Measurements from ENCODE around the gene TMEM131. TPM values are rescaled to one million over a fixed set of nuclear protein-coding genes. Genes with fewer than 3 reads are reported as not detected.

Gene TMEM131
- total and polyA plus RNA-seq, 2 of the 8 experiments (the other 6 are each of a cell fraction or from before 2014, with no cell fraction given): 9.7 to 22.9 TPM

DNA sequence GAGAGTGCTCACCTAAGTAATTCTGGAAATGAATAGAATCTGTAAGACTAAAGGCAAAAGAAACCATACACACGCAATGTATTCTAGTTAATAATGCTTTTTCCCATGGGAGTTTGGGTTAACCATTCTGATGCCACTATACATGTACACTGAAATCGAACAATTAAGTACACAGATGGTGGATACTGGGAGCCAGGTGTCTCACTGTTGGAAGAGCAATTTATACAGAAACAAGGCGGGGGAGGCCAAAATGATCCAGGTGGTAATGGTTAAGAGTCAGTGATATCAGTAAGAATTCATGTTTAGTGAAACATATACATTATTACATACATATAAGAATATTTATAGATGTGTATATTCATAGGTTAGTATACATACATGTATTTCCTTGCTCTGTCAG, 67.2 kb downstream of the TMEM131 start (continued):
- TF ChIP-seq CHD7 (IDR thresholded peaks at IDR 0.05; ENCODE audit: insufficient replicate concordance, low read length) (no peak), SP1 (IDR thresholded peaks at IDR 0.05; ENCODE audit: low read depth, low read length) (no peak), HDAC2 (IDR thresholded peaks at IDR 0.05; ENCODE audit: borderline replicate concordance in 1 of 2, low read depth in 2 of 2, low read length in 2 of 2) (no peak)
- TF ChIP-seq, protein P1, sequence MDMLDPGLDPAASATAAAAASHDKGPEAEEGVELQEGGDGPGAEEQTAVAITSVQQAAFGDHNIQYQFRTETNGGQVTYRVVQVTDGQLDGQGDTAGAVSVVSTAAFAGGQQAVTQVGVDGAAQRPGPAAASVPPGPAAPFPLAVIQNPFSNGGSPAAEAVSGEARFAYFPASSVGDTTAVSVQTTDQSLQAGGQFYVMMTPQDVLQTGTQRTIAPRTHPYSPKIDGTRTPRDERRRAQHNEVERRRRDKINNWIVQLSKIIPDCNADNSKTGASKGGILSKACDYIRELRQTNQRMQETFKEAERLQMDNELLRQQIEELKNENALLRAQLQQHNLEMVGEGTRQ (IDR thresholded peaks at IDR 0.05; ENCODE audit: low read length): no peak

All from H1 (cell line).